ENCODE measurements around the gene ABL1.
"Not testable (repeated sequence)": the region's sequence is repeated elsewhere in the genome, so short reads cannot be mapped to it uniquely, and the experiment has no call there.

The ABL1 gene

GRCh38 chr9:130834371-130835336, at the start of gene ABL1:
Gene ABL1, plus strand, starts transcription at chr9:130835254. Its CDS starts 193 bp downstream, at chr9:130835447.
- DNase-seq (ENCODE audit: low read depth) = no peak

DNA sequence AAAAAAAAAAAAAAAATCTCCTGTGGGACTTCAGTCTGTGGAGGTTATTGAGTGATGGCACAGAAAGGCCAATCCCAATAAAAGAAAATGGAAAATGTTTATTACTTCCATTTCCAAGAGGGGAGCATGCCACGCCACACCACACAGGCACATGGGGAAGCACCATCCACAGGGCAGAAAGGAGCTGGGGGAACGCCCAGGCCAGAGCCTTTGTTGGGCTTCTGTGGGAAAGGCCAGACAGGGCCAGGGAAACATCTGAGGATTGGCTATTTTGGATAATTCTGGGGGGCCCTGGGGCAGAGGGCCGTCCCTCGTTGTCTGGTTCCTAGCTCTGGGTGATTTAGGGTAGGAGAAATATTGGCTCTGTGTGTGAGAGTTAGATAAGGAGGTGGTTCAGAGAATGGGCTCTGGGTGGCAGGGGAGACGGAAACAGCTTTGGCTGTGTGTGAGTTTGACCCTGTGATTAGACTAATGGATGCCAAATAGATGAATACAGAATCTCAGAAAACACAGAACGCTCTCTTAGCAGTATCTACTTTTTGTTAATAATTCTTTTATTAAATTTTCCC, 49.0 kb upstream of the ABL1 start:
- DNase-seq (ENCODE audit: low read depth) = no peak

DNA sequence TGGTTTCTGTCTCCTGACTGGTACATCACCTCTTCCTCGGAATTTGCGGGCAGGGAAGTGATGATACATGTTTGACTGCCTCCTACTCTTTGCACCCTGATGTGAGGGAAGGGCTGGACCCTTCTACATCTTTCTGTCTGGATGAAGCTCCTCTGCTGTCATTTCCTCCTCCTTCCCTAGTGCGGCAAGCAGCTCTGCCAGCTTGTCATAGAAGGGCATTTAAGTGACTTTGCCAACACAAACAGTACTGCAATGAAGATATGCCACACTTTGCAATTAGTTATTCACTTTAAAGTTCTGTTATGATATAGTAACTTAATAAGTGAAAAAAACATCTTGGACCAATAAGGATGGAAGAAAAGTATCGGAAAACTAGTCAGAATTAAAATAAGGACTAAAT, 48.5 kb upstream of the ABL1 start:
- no peak for DNase-seq (ENCODE audit: low read depth)

DNA sequence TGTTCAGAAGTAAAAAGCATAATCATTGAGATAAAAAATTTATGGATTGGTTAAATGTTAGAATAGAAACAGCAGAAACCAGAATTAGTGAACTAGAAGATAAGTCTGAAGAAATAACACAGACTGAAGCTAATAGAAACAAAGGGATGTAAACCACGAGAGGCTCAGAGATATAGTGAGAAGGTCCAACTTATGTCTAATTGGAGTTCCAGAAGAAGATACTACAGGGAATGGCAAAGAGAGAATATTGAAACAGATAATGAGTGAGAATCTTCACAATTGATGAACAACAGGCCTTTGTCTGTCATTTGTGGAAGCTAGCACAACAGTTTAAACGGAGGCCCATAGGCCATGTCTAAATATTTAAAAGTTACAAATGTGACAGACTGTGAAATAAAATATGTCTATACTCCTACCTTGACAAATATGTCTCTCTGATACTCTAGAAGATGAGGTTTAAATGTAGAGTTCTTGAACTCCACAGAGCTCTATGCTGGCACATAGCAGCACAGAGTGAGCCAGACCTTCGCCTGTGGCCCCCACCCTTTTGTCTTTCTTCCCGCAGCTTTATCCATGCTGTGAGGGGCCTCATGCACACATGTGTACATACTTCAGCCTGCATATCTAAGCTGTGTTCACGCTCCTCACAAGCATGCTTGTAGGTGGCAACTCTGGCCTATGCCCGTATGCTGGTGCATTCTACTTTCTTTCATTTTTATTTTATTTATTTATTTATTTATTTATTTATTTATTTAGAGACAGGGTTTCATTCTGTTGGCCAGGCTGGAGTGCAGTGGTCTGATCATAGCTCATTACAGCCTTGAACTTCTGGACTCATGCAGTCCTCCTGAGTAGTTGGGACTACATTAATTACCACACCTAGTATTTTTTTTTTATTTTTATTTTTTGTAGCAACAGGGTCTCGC, 45.0 kb upstream of the ABL1 start:
- DNase-seq (ENCODE audit: low read depth) = no peak

- no peak for DNase-seq (ENCODE audit: low read depth)
Observed at GRCh38 chr9:130791303-130791894, 43.7 kb upstream of the ABL1 start.

GRCh38 chr9:130793589-130793988, 41.5 kb upstream of the ABL1 start:
- no peak for DNase-seq (ENCODE audit: low read depth)

- DNase-seq (ENCODE audit: low read depth) = not testable (repeated sequence)
Observed at GRCh38 chr9:130794021-130794420, 41.0 kb upstream of the ABL1 start.

- DNase-seq (ENCODE audit: low read depth) = not testable (repeated sequence)
Observed at GRCh38 chr9:130794423-130794822, 40.6 kb upstream of the ABL1 start.

DNA sequence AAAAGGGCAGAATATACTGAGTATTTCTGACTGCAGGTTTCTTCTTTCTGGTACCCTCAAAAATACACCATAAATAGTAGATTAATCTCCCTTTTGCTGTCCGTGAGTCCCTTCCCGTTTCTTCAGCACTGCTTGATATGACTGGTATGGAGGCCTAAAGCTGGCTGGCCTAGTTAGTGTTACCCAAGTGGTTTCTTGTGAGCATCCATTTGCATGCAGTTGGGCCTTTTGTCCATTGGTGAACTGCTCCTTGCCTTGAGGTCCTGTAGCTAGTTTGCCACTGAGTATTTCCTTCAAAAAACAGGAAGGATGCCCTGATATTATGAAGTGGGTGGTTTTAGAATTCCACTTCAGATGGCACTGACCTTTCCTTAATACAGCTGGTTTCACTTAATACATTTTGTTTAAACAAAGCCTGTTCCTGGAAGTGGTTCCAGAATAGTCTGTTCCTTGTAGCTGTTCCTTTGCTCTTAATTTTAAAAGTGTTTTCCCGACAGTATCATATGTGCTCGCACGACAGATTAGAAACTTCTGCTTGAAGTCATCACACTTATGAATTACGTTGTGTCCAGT, 40.0 kb upstream of the ABL1 start:
- no peak for DNase-seq (ENCODE audit: low read depth)

- DNase-seq (ENCODE audit: low read depth) = not testable (repeated sequence)
Observed at GRCh38 chr9:130803116-130803515, 31.9 kb upstream of the ABL1 start.

- no peak for DNase-seq (ENCODE audit: low read depth)
Observed at GRCh38 chr9:130805510-130806326, 29.3 kb upstream of the ABL1 start.

GRCh38 chr9:130806327-130806716, 28.7 kb upstream of the ABL1 start:
- no peak for DNase-seq (ENCODE audit: low read depth)

- no peak for DNase-seq (ENCODE audit: low read depth)
Observed at GRCh38 chr9:130810609-130811136, 24.4 kb upstream of the ABL1 start.

DNA sequence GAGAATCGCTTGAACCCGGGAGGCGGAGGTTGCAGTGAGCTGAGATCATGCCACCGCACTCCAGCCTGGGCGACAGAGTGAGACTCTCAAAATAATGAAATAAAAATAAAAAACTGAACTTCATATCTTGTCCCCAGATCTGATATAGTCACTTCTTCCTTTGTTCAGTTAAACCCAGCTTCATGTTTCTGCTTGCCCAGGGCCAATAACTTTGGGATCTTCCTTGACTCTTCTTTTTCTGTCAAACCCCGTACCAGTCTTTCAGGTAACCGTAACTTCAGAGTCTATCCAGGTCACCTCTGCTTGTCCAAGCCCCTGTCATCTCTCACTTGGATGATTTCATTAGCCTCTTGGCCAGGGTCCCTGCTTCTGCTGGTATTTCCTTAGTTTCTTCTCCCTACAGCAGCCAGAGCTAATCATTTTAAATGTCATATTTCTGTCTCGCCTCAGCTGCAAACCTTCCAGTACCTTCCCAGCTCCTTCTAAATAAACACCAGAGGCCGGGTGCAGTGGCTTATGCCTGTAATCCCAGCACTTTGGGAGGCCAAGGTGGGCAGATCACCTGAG, 19.7 kb upstream of the ABL1 start:
- no peak for DNase-seq (ENCODE audit: low read depth)

DNA sequence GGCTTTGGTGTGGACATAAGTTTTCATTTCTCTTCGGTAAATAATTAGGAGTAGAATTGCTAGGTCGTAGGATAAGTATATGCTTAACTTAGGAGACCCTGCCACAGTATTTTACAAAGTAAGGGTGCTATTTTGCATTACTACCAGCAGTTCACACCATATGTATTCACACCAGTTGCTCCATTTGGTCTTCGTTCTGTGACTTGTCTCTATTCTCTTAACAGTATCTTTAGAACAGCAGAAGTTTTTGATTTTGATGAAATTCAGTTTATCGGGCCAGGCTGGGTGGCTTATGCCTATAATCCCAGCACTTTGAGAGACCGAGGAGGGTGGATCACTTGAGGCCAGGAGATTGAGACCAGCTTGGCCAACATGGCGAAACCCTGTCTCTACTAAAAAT, 17.1 kb upstream of the ABL1 start:
- no peak for DNase-seq (ENCODE audit: low read depth)

DNA sequence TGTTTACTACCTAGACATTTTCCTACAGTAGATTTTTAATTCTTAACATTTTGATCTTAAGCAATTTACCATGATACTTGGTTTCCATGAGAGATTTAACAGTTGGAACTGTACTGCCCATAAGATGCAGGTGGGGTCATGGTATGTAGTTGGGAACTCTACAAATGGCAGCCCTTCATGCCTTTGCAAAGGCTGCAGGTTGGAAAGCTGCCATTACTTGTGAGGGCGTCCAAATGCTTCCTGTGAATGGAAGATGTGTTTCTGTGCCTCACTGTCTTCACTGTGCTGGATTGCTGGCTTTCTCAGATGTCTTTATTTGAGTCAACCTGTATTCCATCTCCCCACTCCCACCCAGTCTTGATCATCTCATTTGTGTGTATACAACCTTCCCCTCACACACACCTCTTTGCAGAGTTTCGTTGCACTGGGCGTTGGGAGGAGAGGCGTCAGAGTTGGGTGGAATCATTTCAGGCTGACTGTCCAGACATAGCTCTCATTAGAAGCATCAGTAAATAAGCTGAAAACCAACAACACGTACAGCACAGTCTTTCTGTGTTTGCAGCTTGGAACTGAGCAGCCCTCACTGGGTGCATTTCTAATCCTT, 14.8 kb upstream of the ABL1 start:
- no peak for DNase-seq (ENCODE audit: low read depth)

DNA sequence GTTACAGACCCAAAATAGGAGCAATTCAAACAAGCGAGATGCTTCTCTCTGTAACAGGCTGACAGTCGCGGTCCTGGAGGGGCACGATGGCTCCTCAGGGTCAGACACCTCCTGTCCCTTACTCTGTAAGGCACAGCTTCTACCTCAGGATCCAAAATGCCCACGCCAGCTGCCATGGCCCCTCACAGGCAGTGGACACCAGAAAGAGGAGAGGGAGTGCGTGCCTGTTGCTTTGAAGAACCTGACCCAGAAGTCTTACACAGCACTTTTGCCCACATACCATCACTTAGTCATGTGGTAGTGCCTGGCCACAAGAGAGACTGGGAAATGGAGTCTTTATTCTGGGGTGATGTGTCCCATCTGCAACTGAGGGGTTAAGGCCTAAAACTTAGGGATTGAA, 11.6 kb upstream of the ABL1 start:
- no peak for DNase-seq (ENCODE audit: low read depth)

GRCh38 chr9:130824079-130824478, 11.0 kb upstream of the ABL1 start:
- no peak for DNase-seq (ENCODE audit: low read depth)

GRCh38 chr9:130824643-130825350, 10.3 kb upstream of the ABL1 start:
- peak; percentile 57 for DNase-seq (ENCODE audit: low read depth)

Data from non-pigmented ciliary epithelial cell (primary cell).